ENCODE data around the gene NIT1. TPM values are rescaled to one million over a fixed set of nuclear protein-coding genes. Genes with fewer than 3 reads are reported as not detected.

The NIT1 gene
- total and polyA plus RNA-seq, 9 of the 15 experiments (the other 6 are each of a cell fraction or from before 2014, with no cell fraction given): 18.4 to 76.0 (median 33.7) TPM

- TF ChIP-seq ZNF407 (IDR thresholded peaks at IDR 0.05; ENCODE audit: low read depth) (no peak), PREB (CRISPR knock-in tag; IDR thresholded peaks at IDR 0.05) (no peak), GTF2E2 (tag; IDR thresholded peaks at IDR 0.05) (peak; percentile 48; the same call in 1 of the 2 replicates), MXI1 (IDR thresholded peaks at IDR 0.05; ENCODE audit: low read depth, low read length) (no peak), CUX1 (CRISPR knock-in tag; IDR thresholded peaks at IDR 0.05) (no peak), ELK1 (CRISPR knock-in tag; IDR thresholded peaks at IDR 0.05) (no peak), GABPB1 (CRISPR knock-in tag; IDR thresholded peaks at IDR 0.05) (peak; percentile 47; the same call in 1 of the 2 replicates), DIDO1 (tag; IDR thresholded peaks at IDR 0.05; ENCODE audit: low read depth) (no peak), TFAP4 (CRISPR knock-in tag; IDR thresholded peaks at IDR 0.05; ENCODE audit: borderline replicate concordance) (no peak)
Measured at GRCh38 chr1:161119092-161119903, 1.4 kb downstream of the NIT1 start (continued).

Data from K562 (cell line).